CD14-positive monocyte (primary cell): ENCODE data around the gene GALNT17. TPM values are rescaled to one million over a fixed set of nuclear protein-coding genes. Genes with fewer than 3 reads are reported as not detected.

Experiments used
- DNase-seq, 3 donors: peaks; one replicate each; pipeline ENCODE4 v3.0.0-alpha.2; 2011 to 2022
- H2AFZ ChIP-seq: 2 replicates; pipeline ENCODE4 v1.6.0; 2012; ENCODE audit warnings: mild to moderate bottlenecking, low read depth, low read length, inconsistent platforms; ENCODE audit not compliant: insufficient read depth, poor library complexity, severe bottlenecking
- H3K27ac ChIP-seq, 2 donors: 1 replicate in 1 of 2; 2 replicates in 1 of 2; pipeline ENCODE4 v1.5.1; 2012 to 2013; ENCODE audit warnings: low read length in 2 of 2, control low read depth in 1 of 2, inconsistent platforms in 1 of 2, low read depth in 1 of 2, mild to moderate bottlenecking in 1 of 2
- H3K27me3 ChIP-seq, 2 donors: one replicate each; pipeline versions ENCODE4 v1.6.0 to v1.6.1; 2011 to 2013; ENCODE audit warnings: low read length in 2 of 2; ENCODE audit not compliant: control insufficient read depth in 2 of 2, insufficient read depth in 2 of 2
- H3K36me3 ChIP-seq, 2 donors: replicated peaks in 1 of 2; 1 replicate in 1 of 2; 2 replicates in 1 of 2; pipeline versions ENCODE4 v1.5.1 to v1.6.1; 2012 to 2013; ENCODE audit warnings: low read length in 2 of 2, control low read depth in 1 of 2, inconsistent platforms in 1 of 2, mild to moderate bottlenecking in 1 of 2; ENCODE audit not compliant: insufficient read depth in 2 of 2, control insufficient read depth in 1 of 2
- H3K4me1 ChIP-seq, 2 donors: 1 replicate in 1 of 2; 2 replicates in 1 of 2; pipeline versions ENCODE4 v1.5.1 to v1.6.1; 2012 to 2013; ENCODE audit warnings: low read length in 2 of 2, control low read depth in 1 of 2, inconsistent platforms in 1 of 2, mild to moderate bottlenecking in 1 of 2, moderate library complexity in 1 of 2; ENCODE audit not compliant: insufficient read depth in 2 of 2, control insufficient read depth in 1 of 2
- H3K4me2 ChIP-seq: replicated peaks from 2 replicates; pipeline ENCODE3; 2012; ENCODE audit warnings: low read length, moderate library complexity, mild to moderate bottlenecking; ENCODE audit not compliant: poor library complexity, severe bottlenecking; ENCODE audit errors: extremely low read depth
- H3K4me3 ChIP-seq, 3 experiments: fragments of 200-600 bp in 1 of 3; sonication (generic) in 1 of 3; replicated peaks in 1 of 3; 1 replicate in 2 of 3; 2 replicates in 1 of 3; pipeline ENCODE4 v1.5.1; 2011 to 2013; ENCODE audit warnings: low read length in 3 of 3, mild to moderate bottlenecking in 3 of 3, control low read depth in 2 of 3, low read depth in 2 of 3, inconsistent platforms in 1 of 3, moderate library complexity in 1 of 3
- H3K79me2 ChIP-seq: 2 replicates; pipeline ENCODE4 v1.6.0; 2012; ENCODE audit warnings: mild to moderate bottlenecking, control low read depth, inconsistent platforms, low read length, moderate library complexity; ENCODE audit not compliant: insufficient read depth
- H3K9ac ChIP-seq: 2 replicates; pipeline ENCODE4 v1.6.0; 2017; ENCODE audit warnings: low read length, mild to moderate bottlenecking; ENCODE audit not compliant: insufficient read depth, poor library complexity, severe bottlenecking
- H3K9me3 ChIP-seq, 2 donors: replicated peaks in 1 of 2; 1 replicate in 1 of 2; 2 replicates in 1 of 2; pipeline versions ENCODE4 v1.5.1 to v1.6.1; 2012 to 2013; ENCODE audit warnings: low read length in 2 of 2, control low read depth in 1 of 2; ENCODE audit not compliant: control insufficient read depth in 1 of 2, insufficient read depth in 1 of 2
- H4K20me1 ChIP-seq: 2 replicates; pipeline ENCODE4 v1.6.0; 2012; ENCODE audit warnings: mild to moderate bottlenecking, low read length, control low read depth, moderate library complexity; ENCODE audit not compliant: insufficient read depth
- H3K27ac Mint-ChIP-seq, 7 donors: one replicate each; pipeline ENCODE4 v1.8.0; 2020; ENCODE audit warnings: mild to moderate bottlenecking in 7 of 7, mixed read lengths in 7 of 7, moderate library complexity in 6 of 7, inconsistent platforms in 2 of 7
- H3K27me3 Mint-ChIP-seq, 3 donors: one replicate each; pipeline ENCODE4 v1.8.0; 2021 to 2022; ENCODE audit warnings: low read depth in 3 of 3, mild to moderate bottlenecking in 3 of 3, mixed read lengths in 3 of 3, moderate library complexity in 3 of 3, inconsistent platforms in 1 of 3
- H3K36me3 Mint-ChIP-seq, 2 donors: one replicate each; pipeline ENCODE4 v1.8.0; 2020; ENCODE audit warnings: mixed read lengths in 2 of 2, inconsistent platforms in 1 of 2, mild to moderate bottlenecking in 1 of 2
- H3K4me1 Mint-ChIP-seq: one replicate; pipeline ENCODE4 v1.8.0; 2020; ENCODE audit warnings: mild to moderate bottlenecking, mixed read lengths
- H3K4me3 Mint-ChIP-seq, 2 donors: one replicate each; pipeline ENCODE4 v1.8.0; 2020; ENCODE audit warnings: mild to moderate bottlenecking in 2 of 2, mixed read lengths in 2 of 2, moderate library complexity in 1 of 2
- H3K9me3 Mint-ChIP-seq, 7 donors: one replicate each; pipeline ENCODE4 v1.8.0; 2020 to 2022; ENCODE audit warnings: mixed read lengths in 7 of 7, mild to moderate bottlenecking in 6 of 7, moderate library complexity in 6 of 7, inconsistent platforms in 2 of 7
- CTCF ChIP-seq: fragments of 200-600 bp; IDR thresholded peaks from one replicate; pipeline ENCODE4 v1.8.0; 2022; ENCODE audit warnings: antibody characterized with exemption, mild to moderate bottlenecking
- WGBS: methylation state at CpG from one replicate; pipeline ENCODE4 v1.1.5; 2013; ENCODE audit warnings: missing lambda C conversion rate; ENCODE audit not compliant: insufficient coverage; 5-methylcytosine and 5-hydroxymethylcytosine counted together
- intact Hi-C, 2 donors: fragments of 100-400 bp; cut with micrococcal nuclease; formaldehyde crosslinking; loops; one replicate each; pipeline versions ENCODE4 v1.15.0 to v1.15.1; 2023
- polyA plus RNA-seq, 3 donors: library from polyadenylated mRNA; depleted of rRNA in 1 of 3; unstranded in 2 of 3; stranded (reverse) in 1 of 3; fragments of 300-500 nt in 2 of 3; fragments of >200 nt in 1 of 3; fragmentation: Illumina TruSeq in 2 of 3; gene quantifications; 1 replicate in 2 of 3; 2 replicates in 1 of 3; pipeline ENCODE4 v1.2.3, GENCODE V29; 2012 to 2021

The GALNT17 gene
- polyA plus RNA-seq, 3 donors: not detected

GRCh38 chr7:71243736-71244410 lies 111.9 kb downstream of the GALNT17 start:
- no peaks in the 10 kb centered on the region for H3K36me3 ChIP-seq
- H3K27me3 Mint-ChIP-seq: peaks cover 0 to under 1% (median 0%) of the 10 kb centered on the region in 3 donors
- peaks cover 28 to 46% of the 10 kb centered on the region in 2 donors for H3K9me3 ChIP-seq
- 90% methylated on average over 6 of the region's 8 CpGs for WGBS
- no peak overlapping the region for H3K9ac ChIP-seq
- no peak overlapping the region for H3K4me3 ChIP-seq
- no peak for TF ChIP-seq CTCF
- H3K4me3 Mint-ChIP-seq: no peak overlapping the region
- DNase-seq: no peak
- H3K27ac ChIP-seq: no peak overlapping the region
- H3K27ac Mint-ChIP-seq: no peak overlapping the region
- no peaks in the 10 kb centered on the region for H3K36me3 Mint-ChIP-seq
- no peaks in the 10 kb centered on the region for H3K79me2 ChIP-seq
- H3K27me3 ChIP-seq: no peaks in the 10 kb centered on the region
- no peaks in the 10 kb centered on the region for H3K4me1 ChIP-seq
- H4K20me1 ChIP-seq: no peaks in the 10 kb centered on the region
- no peak overlapping the region for H3K4me2 ChIP-seq
- H2AFZ ChIP-seq: no peak overlapping the region
- intact Hi-C loops: no loop called here
- H3K9me3 Mint-ChIP-seq: peaks cover 6 to 59% (median 15%) of the 10 kb centered on the region in 7 donors
- H3K4me1 Mint-ChIP-seq: no peaks in the 10 kb centered on the region

- TF ChIP-seq CTCF: no peak
- 89% methylated on average over 1 of the region's 7 CpGs for WGBS
- no peak overlapping the region for H3K27ac ChIP-seq
- Mint-ChIP-seq H3K4me1 (no peaks in the 10 kb centered on the region), H3K9me3 (peaks cover 6 to 59% (median 15%) of the 10 kb centered on the region in 7 donors), H3K27me3 (no peaks in the 10 kb centered on the region), H3K27ac (no peak overlapping the region), H3K36me3 (no peaks in the 10 kb centered on the region), H3K4me3 (no peak overlapping the region)
- H3K36me3 ChIP-seq: no peaks in the 10 kb centered on the region
- DNase-seq: no peak
- intact Hi-C loops: no loop called here
- H2AFZ ChIP-seq: no peak overlapping the region
- H3K4me2 ChIP-seq: no peak overlapping the region
- no peak overlapping the region for H3K9ac ChIP-seq
- H4K20me1 ChIP-seq: no peaks in the 10 kb centered on the region
- H3K27me3 ChIP-seq: no peaks in the 10 kb centered on the region
- no peaks in the 10 kb centered on the region for H3K4me1 ChIP-seq
- no peak overlapping the region for H3K4me3 ChIP-seq
- H3K9me3 ChIP-seq: peaks cover 28 to 45% of the 10 kb centered on the region in 2 donors
- H3K79me2 ChIP-seq: no peaks in the 10 kb centered on the region
Observed at GRCh38 chr7:71245038-71245437, 113.1 kb downstream of the GALNT17 start.
